Stomach smooth muscle (tissue), 2 donors: ENCODE results near the gene WDR38.

Source experiments
- H3K27ac ChIP-seq: one replicate; pipeline ENCODE4 v1.7.0; 2013; ENCODE audit warnings: mild to moderate bottlenecking, low read length, inconsistent platforms
- H3K27me3 ChIP-seq, 2 donors: one replicate each; pipeline ENCODE4 v1.7.0; 2013; ENCODE audit warnings: low read length in 2 of 2; ENCODE audit not compliant: insufficient read depth in 2 of 2, control insufficient read depth in 1 of 2
- H3K36me3 ChIP-seq, 2 donors: one replicate each; pipeline ENCODE4 v1.7.0; 2013; ENCODE audit warnings: low read length in 2 of 2; ENCODE audit not compliant: control insufficient read depth in 2 of 2, insufficient read depth in 2 of 2
- H3K4me1 ChIP-seq: one replicate; pipeline ENCODE4 v1.7.0; 2013; ENCODE audit warnings: low read length; ENCODE audit not compliant: control insufficient read depth, insufficient read depth
- H3K4me3 ChIP-seq, 2 donors: one replicate each; pipeline ENCODE4 v1.7.0; 2013; ENCODE audit warnings: low read length in 2 of 2
- H3K9ac ChIP-seq, 2 donors: one replicate each; pipeline ENCODE4 v1.7.0; 2013; ENCODE audit warnings: low read length in 2 of 2, mild to moderate bottlenecking in 1 of 2
- H3K9me3 ChIP-seq, 2 donors: one replicate each; pipeline ENCODE4 v1.7.0; 2013; ENCODE audit warnings: low read length in 2 of 2; ENCODE audit not compliant: control insufficient read depth in 2 of 2
- donor health status: healthy.
- donor health status: Pancreatic carcinoma.

WDR38 gene

DNA sequence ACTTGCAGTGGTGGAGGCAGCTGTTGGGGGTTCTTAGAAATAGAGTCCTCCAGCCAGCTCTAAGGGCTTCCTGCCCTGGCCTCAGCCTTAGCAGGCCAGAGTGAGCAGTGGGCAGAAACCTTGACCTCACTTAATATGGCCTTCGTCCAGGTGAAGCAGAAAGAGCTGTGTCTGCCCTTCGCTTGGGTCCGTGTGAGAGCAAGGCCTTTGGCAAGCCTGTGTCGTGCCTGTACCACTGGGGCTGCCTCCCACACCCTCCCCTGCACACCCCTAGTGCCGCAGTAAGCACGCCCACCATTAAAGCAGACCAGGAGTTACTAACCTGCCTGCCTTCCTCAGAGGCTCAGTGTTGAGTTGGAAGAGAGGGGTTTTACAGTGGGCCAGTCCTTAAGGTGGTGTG lies 22.2 kb downstream of the WDR38 start:
- Histone ChIP-seq H3K9ac (no peak overlapping the region), H3K9me3 (no peaks in the 10 kb centered on the region), H3K4me1 (peaks cover 29% of the 10 kb centered on the region), H3K36me3 (peaks cover 48 to 54% of the 10 kb centered on the region in 2 donors), H3K27ac (no peak overlapping the region), H3K4me3 (no peak overlapping the region), H3K27me3 (no peaks in the 10 kb centered on the region)

DNA sequence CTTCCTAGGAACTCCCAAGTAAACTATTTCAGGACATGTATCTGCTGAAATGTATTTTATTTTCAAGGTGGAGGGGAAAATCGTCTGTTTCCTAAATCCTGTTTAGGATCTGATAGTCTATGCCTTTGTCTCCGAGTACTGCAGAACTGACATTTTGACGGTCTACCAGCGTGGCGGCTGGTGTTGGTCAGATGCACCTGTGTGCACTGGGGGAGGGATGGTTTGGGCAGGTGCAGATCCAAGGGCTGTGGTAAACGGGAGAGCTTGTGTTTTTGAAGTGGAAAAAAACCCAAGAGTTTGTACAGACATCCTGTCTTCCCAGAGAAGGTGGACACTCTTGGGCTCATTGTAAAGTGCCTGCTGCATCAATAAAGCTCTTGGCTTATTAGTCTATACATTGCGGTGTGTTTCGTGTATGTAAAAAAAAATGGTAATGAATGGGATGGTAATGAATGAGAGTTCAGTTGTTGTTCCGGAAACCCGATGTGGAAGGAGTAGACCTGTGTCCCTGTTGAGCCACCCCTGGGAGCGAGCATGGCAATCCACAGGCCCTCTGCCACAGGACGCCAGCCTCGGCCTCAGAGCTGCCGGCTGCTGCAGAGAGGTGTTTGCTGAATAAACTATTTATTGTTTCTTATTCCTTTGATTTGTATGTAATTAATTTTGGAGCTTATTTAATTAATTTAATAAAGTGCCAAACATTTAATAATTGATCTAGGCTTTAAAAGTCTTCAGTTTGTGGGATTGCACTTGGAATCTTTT lies 23.9 kb downstream of the WDR38 start:
- Histone ChIP-seq H3K36me3 (peaks cover 63 to 71% of the 10 kb centered on the region in 2 donors), H3K9me3 (no peaks in the 10 kb centered on the region), H3K4me3 (no peak overlapping the region), H3K27ac (no peak overlapping the region), H3K4me1 (peaks cover 13% of the 10 kb centered on the region), H3K27me3 (no peaks in the 10 kb centered on the region), H3K9ac (no peak overlapping the region)

DNA sequence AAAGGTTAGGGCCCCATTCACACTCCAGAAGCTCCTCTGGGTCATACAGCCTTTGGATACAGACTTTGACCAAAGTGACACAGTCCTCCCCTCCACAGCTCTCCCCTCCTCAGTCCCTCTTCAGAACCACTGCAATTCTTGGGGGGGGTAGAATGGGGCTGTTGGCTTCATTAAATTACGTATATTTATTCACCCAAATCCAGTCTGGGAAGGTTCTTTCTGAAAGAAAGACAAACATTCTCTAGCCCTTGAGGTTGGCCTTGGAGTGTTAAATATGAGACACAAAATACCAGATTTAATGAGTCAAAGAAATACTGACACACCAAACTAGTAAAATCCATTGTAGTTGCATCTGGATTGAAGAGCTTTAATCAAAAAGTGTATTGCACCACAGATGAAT lies 24.8 kb downstream of the WDR38 start:
- no peak overlapping the region for H3K27ac ChIP-seq
- H3K36me3 ChIP-seq: peaks cover 64 to 76% of the 10 kb centered on the region in 2 donors
- H3K4me3 ChIP-seq: no peak overlapping the region
- H3K9me3 ChIP-seq: no peaks in the 10 kb centered on the region
- no peaks in the 10 kb centered on the region for H3K27me3 ChIP-seq
- peaks cover 6% of the 10 kb centered on the region for H3K4me1 ChIP-seq
- no peak overlapping the region for H3K9ac ChIP-seq

DNA sequence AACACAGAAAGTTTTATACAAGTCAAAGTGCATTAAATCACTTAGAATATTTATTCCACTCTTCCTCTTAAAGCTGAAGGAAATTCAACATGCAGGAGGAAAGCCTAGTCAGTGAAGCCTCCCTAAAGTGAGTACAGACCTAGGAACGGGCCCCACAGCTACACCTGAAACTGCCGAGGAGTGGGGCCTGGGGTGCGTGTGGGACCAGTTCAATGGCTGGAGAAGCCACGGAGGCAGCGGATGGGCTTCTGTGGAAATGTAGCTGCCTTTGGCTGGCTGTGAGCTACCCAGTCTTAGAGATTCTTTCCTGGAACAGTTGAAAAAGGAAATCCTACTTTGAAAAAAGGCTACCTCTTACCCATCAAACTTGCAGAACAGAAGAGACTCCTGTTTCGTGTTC lies 25.3 kb downstream of the WDR38 start:
- Histone ChIP-seq H3K36me3 (peaks cover 64 to 74% of the 10 kb centered on the region in 2 donors), H3K27ac (no peak overlapping the region), H3K4me1 (peaks cover under 1% of the 10 kb centered on the region), H3K9me3 (no peaks in the 10 kb centered on the region), H3K4me3 (no peak overlapping the region), H3K27me3 (no peaks in the 10 kb centered on the region), H3K9ac (no peak overlapping the region)

DNA sequence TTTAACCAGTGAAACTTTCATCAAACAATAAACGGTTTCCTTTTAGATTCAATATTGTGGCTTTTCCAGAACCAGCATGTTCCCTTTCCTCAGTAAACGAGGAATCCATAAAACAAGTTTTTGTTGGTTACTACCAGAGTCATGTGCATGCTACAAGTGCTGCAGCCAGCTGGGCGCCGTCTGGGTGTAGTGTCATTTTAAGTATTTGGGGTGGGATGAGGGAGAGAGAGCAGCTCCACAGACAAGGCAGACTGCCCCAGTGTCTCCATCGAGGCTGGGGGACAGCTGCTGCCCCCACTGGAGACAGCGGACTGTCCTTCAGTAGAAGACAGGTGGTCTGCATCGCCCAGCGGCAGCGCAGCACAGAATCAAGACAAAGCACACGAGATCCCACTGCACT lies 26.0 kb downstream of the WDR38 start:
- Histone ChIP-seq H3K4me1 (no peaks in the 10 kb centered on the region), H3K27me3 (no peaks in the 10 kb centered on the region), H3K9ac (no peak overlapping the region), H3K36me3 (peaks cover 64 to 69% of the 10 kb centered on the region in 2 donors), H3K4me3 (no peak overlapping the region), H3K27ac (no peak overlapping the region), H3K9me3 (no peaks in the 10 kb centered on the region)

DNA sequence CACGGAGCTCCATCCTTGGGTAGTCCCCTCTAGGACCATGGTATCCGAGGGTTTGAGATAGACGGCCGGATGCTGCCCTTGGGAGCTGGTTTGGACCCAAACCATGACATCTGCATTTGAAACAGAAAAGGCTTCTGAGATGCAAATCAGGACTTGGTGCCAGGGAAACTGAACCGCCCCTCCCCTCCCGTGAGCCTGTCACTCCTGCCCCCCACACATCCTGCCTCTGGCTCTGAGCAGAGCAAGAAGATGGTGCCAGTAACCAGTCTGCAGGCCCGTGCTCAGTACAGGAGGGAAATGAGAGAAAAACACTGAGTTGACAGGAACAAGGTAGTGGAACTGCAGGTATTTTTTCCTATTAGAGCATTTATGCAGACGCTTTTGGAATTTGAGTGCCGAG lies 27.2 kb downstream of the WDR38 start:
- Histone ChIP-seq H3K4me1 (no peaks in the 10 kb centered on the region), H3K27me3 (no peaks in the 10 kb centered on the region), H3K4me3 (no peak overlapping the region), H3K9me3 (no peaks in the 10 kb centered on the region), H3K27ac (no peak overlapping the region), H3K36me3 (peaks cover 61 to 67% of the 10 kb centered on the region in 2 donors), H3K9ac (no peak overlapping the region)

DNA sequence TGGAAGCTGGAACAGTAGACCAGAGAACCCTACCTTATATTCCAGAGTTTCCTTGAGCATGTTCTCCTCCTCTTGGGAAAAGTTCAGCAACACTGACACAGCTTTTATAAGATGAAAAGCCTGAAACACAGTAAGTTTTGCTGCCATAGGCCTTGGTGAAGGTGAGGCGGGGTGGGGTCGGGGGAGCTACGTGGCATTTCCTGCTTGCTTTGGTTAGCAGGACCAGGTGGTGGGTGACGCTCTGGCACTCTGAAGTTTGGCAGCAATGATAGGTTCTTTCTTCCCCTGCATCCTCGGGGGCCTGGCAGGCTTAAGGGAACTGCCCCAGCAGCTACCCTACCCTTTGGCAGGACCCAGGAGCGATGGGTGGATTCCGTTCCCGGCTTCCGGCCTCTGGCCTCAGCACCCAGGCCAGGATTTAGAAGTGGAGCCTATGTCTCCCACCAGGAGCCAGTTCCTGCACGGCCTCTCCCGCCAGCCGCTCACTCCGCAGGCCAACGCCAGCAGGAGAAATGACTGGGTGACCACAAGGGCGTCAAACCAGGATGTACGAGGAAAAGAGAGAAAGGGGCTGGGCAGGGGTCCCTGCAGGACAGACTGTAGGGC lies 28.0 kb downstream of the WDR38 start:
- Histone ChIP-seq H3K9me3 (no peaks in the 10 kb centered on the region), H3K27ac (no peak overlapping the region), H3K4me1 (no peaks in the 10 kb centered on the region), H3K27me3 (no peaks in the 10 kb centered on the region), H3K36me3 (peaks cover 58 to 69% of the 10 kb centered on the region in 2 donors), H3K4me3 (no peak overlapping the region), H3K9ac (no peak overlapping the region)

DNA sequence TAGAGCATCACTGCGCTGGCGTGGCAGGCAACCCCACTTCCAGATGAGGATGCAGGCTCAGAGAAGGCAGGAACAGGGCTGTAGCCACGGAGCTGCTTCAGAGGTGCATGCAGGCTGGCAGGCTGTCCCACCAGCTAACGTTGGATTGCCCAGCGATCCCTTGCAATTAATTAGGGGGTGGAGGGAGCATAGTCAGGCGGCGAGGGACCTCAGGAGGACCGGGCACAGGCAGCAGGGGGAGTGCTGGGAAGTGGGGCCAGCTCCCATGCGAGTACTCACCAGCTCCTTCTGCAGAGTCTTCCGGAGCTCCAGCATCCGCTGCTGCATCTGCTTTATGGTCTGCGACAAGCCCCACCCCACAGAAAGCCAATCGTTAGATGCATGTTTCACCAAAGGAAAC lies 29.0 kb downstream of the WDR38 start:
- Histone ChIP-seq H3K9me3 (no peaks in the 10 kb centered on the region), H3K4me3 (no peak overlapping the region), H3K36me3 (peaks cover 57 to 70% of the 10 kb centered on the region in 2 donors), H3K4me1 (no peaks in the 10 kb centered on the region), H3K27ac (no peak overlapping the region), H3K27me3 (no peaks in the 10 kb centered on the region), H3K9ac (no peak overlapping the region)

DNA sequence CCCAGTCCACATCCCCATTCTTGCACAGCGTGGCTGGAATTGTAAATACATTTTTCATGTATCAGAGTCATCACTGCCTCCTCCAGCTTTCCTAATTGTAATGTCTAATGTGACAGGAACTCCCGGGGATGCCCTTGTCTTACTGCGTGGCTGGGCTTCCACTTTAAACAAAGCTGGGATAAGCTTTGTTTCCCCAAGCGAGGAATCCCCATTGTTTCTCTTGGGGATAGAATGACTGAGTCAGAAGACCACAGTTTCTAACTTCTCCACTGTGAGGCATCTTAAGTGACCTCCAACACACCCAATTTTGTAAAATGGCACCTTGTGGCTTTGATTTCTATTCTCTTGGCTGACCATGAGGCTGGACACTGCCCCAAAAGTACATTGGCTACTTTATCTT lies 31.1 kb downstream of the WDR38 start:
- no peak overlapping the region for H3K27ac ChIP-seq
- H3K9me3 ChIP-seq: no peaks in the 10 kb centered on the region
- H3K9ac ChIP-seq: no peak overlapping the region
- H3K4me3 ChIP-seq: no peak overlapping the region
- H3K4me1 ChIP-seq: no peaks in the 10 kb centered on the region
- no peaks in the 10 kb centered on the region for H3K27me3 ChIP-seq
- peaks cover 51 to 74% of the 10 kb centered on the region in 2 donors for H3K36me3 ChIP-seq

DNA sequence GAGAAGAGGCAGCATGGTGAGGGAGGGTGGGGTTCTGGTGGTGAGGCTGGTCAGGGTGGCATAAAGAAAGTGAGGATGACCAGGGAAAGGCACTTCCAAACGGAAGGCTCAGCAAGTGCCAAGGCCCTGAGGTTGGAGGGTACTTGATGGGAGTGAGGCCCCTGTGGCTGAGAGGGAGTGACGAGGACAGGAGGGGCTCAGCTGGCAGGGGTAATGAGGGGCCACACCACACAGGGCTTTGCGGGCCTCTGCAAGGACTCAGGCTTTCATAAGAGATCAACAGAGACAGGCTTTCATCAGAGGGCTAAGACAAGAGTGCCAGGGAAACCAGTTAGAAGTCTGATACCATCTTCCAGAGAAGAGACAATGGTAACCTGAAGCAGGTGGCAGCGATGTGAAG lies 32.3 kb downstream of the WDR38 start:
- H3K9me3 ChIP-seq: no peaks in the 10 kb centered on the region
- no peaks in the 10 kb centered on the region for H3K4me1 ChIP-seq
- H3K27me3 ChIP-seq: no peaks in the 10 kb centered on the region
- no peak overlapping the region for H3K27ac ChIP-seq
- no peak overlapping the region for H3K4me3 ChIP-seq
- H3K36me3 ChIP-seq: peaks cover 53 to 71% of the 10 kb centered on the region in 2 donors
- no peak overlapping the region for H3K9ac ChIP-seq

DNA sequence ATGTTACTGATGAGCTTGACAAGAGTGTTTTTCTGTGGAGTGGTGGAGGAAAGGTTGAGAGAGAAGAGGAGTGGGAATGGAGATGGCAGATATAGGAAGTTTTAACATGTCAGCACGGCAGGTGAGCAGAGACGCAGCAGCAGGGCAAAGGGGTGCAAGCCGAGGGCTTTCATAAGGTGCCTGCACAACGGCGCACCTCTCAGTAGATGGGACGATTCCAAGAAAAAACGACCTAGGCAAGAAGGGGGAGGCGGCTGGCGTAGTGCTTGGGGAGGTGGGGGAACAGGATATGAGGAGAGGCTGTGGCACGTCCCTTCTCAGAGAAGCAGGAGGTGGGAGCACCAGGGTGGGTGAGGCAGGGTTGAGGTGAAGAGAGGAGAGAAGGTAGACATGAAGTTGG lies 33.2 kb downstream of the WDR38 start:
- Histone ChIP-seq H3K9ac (no peak overlapping the region), H3K27ac (no peak overlapping the region), H3K4me3 (no peak overlapping the region), H3K4me1 (no peaks in the 10 kb centered on the region), H3K27me3 (no peaks in the 10 kb centered on the region), H3K9me3 (no peaks in the 10 kb centered on the region), H3K36me3 (peaks cover 52 to 68% of the 10 kb centered on the region in 2 donors)
